HepG2 (cell line): ENCODE results near the gene CIAO3. TPM values are rescaled to one million over a fixed set of nuclear protein-coding genes. Genes with fewer than 3 reads are reported as not detected.

Experiments used
- AGO2 ChIP-seq: fragments of 200-400 bp; formaldehyde crosslinking; optimal IDR thresholded peaks from 2 replicates; pipeline ENCODE3; 2017; ENCODE audit warnings: mild to moderate bottlenecking, low read depth, low read length, moderate library complexity
- KLF15 ChIP-seq: sonication (generic); formaldehyde crosslinking; IDR thresholded peaks from 2 replicates; pipeline ENCODE4 v1.8.1; 2023; ENCODE audit warnings: borderline replicate concordance, mild to moderate bottlenecking, inconsistent platforms, missing genetic modification reagents, mixed read lengths
- PCBP2 ChIP-seq: fragments of 200-400 bp; formaldehyde crosslinking; optimal IDR thresholded peaks from 2 replicates; pipeline ENCODE3; 2018; ENCODE audit warnings: low read length, low read depth; ENCODE audit not compliant: poor library complexity, severe bottlenecking
- REPIN1 ChIP-seq: sonication (generic); formaldehyde crosslinking; IDR thresholded peaks from 2 replicates; pipeline ENCODE4 v1.8.0; 2022; ENCODE audit warnings: missing genetic modification reagents, low read depth, mild to moderate bottlenecking, borderline replicate concordance
- TCF7 ChIP-seq: sonication (generic); IDR thresholded peaks from 2 replicates; pipeline ENCODE4 v1.6.1; 2016; ENCODE audit warnings: antibody characterized with exemption, low read depth
- ZBTB43 ChIP-seq: sonication (generic); formaldehyde crosslinking; conservative IDR thresholded peaks from 2 replicates; pipeline ENCODE4 v1.4.0; 2020; ENCODE audit warnings: missing genetic modification reagents
- ZC3H13 ChIP-seq: sonication (generic); formaldehyde crosslinking; IDR thresholded peaks from 2 replicates; pipeline ENCODE4 v1.8.1; 2023; ENCODE audit warnings: mild to moderate bottlenecking, missing genetic modification reagents, moderate library complexity
- ZNF10 ChIP-seq: sonication (generic); formaldehyde crosslinking; IDR thresholded peaks from 2 replicates; pipeline ENCODE4 v1.4.0; 2020; ENCODE audit warnings: mild to moderate bottlenecking, low read depth, missing genetic modification reagents, borderline replicate concordance
- ZNF207 ChIP-seq: fragments of 450-650 bp; IDR thresholded peaks from 2 replicates; pipeline ENCODE4 v1.6.1; 2016; ENCODE audit warnings: antibody characterized with exemption, borderline replicate concordance
- ZNF383 ChIP-seq: sonication (generic); formaldehyde crosslinking; IDR thresholded peaks from 2 replicates; pipeline ENCODE4 v1.4.0; 2020; ENCODE audit warnings: missing genetic modification reagents, mild to moderate bottlenecking, borderline replicate concordance
- ZNF563 ChIP-seq: sonication (generic); formaldehyde crosslinking; IDR thresholded peaks from 2 replicates; pipeline ENCODE4 v1.8.0; 2022; ENCODE audit warnings: mild to moderate bottlenecking, moderate library complexity, missing genetic modification reagents
- ZNF841 ChIP-seq: sonication (generic); formaldehyde crosslinking; IDR thresholded peaks from 2 replicates; pipeline ENCODE4 v1.8.1; 2023; ENCODE audit warnings: missing genetic modification reagents, borderline replicate concordance
- ZSCAN25 ChIP-seq: sonication (generic); formaldehyde crosslinking; IDR thresholded peaks from 2 replicates; pipeline ENCODE4 v1.8.0; 2022; ENCODE audit warnings: mild to moderate bottlenecking, missing genetic modification reagents
- polyA plus RNA-seq, 8 experiments: library from polyadenylated mRNA; depleted of rRNA in 3 of 8; stranded (reverse) in 7 of 8; unstranded in 1 of 8; fragments of >200 nt; fragmentation: Illumina TruSeq in 4 of 8; extraction: Trizol in 4 of 8; gene quantifications; 2 replicates each; pipeline versions ENCODE4 v1.2.1 to v1.2.3, GENCODE V29; 2011 to 2016; ENCODE audit warnings: low read depth in 4 of 8, missing spikeins in 1 of 8, mixed read lengths in 1 of 8; ENCODE audit not compliant: insufficient read depth in 1 of 8
- total RNA-seq, 5 experiments: library from RNA; depleted of rRNA; stranded (reverse); fragments of >200 nt; fragmentation: Illumina TruSeq; extraction: Trizol; gene quantifications; 2 replicates each; pipeline ENCODE4 v1.2.3, GENCODE V29; 2016; ENCODE audit warnings: low read depth in 1 of 5
- TF ChIP-seq, protein P1 (sequence below): sonication (generic); formaldehyde crosslinking; IDR thresholded peaks from 2 replicates; pipeline ENCODE4 v1.8.0; 2022; ENCODE audit warnings: mild to moderate bottlenecking, missing genetic modification reagents; ENCODE audit not compliant: insufficient replicate concordance
- TF ChIP-seq, protein P2 (sequence below): sonication (generic); formaldehyde crosslinking; IDR thresholded peaks from 2 replicates; pipeline ENCODE4 v1.4.0; 2020; ENCODE audit warnings: mild to moderate bottlenecking, missing genetic modification reagents, borderline replicate concordance
- TF ChIP-seq, protein P3 (sequence below): sonication (generic); formaldehyde crosslinking; IDR thresholded peaks from 2 replicates; pipeline ENCODE4 v1.8.0; 2022; ENCODE audit warnings: missing genetic modification reagents, mild to moderate bottlenecking, moderate library complexity, borderline replicate concordance

CIAO3 gene
- total and polyA plus RNA-seq, 2 of the 13 experiments (the other 11 are each of a cell fraction or from before 2014, with no cell fraction given): 21.7 to 25.0 TPM

DNA sequence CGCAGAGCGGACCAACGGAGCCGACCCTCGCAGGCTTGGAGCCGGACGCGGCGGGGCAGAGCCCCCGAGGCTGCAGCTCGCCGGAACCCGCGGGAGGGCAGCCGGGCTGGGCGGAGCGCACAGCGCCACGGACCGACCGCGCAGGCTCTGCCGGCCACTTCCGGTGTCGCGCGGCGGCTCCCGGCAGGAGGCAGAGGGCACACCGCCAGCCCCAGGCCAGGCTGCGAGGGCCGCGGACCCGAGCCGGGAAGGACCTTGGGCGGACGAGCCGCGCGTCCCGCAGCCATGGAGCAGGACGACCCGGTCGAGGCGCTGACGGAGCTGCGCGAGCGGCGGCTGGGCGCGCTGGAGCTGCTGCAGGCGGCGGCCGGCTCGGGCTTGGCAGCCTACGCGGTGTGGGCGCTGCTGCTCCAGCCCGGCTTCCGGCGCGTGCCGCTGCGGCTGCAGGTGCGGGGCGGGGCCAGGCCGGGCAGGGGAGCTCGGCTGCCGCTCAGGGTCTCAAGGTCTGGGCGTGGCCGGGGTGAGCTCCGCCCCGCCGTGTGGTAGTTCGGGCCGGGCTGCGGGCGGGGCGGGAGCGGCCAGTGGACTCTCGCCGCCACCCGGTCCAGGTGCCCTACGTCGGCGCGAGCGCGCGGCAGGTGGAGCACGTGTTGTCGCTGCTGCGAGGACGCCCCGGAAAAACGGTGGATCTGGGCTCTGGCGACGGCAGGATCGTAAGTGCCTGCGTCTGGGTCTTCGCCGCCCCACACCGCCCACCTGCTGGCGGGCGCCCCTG, 19.6 kb downstream of the CIAO3 start, which contains the start of gene ANTKMT (continued):
- no peak for TF ChIP-seq ZNF207
- TF ChIP-seq ZNF383 (CRISPR knock-in tag): no peak
- TF ChIP-seq KLF15 (CRISPR knock-in tag): 0 out of 2 replicates have a peak, but pooled peaks have one; percentile 16
- TF ChIP-seq, protein P1, sequence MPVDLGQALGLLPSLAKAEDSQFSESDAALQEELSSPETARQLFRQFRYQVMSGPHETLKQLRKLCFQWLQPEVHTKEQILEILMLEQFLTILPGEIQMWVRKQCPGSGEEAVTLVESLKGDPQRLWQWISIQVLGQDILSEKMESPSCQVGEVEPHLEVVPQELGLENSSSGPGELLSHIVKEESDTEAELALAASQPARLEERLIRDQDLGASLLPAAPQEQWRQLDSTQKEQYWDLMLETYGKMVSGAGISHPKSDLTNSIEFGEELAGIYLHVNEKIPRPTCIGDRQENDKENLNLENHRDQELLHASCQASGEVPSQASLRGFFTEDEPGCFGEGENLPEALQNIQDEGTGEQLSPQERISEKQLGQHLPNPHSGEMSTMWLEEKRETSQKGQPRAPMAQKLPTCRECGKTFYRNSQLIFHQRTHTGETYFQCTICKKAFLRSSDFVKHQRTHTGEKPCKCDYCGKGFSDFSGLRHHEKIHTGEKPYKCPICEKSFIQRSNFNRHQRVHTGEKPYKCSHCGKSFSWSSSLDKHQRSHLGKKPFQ: peak; percentile 47
- TF ChIP-seq ZSCAN25 (CRISPR knock-in tag): peak; percentile 69; the same call in 1 of the 2 replicates
- TF ChIP-seq, protein P2, sequence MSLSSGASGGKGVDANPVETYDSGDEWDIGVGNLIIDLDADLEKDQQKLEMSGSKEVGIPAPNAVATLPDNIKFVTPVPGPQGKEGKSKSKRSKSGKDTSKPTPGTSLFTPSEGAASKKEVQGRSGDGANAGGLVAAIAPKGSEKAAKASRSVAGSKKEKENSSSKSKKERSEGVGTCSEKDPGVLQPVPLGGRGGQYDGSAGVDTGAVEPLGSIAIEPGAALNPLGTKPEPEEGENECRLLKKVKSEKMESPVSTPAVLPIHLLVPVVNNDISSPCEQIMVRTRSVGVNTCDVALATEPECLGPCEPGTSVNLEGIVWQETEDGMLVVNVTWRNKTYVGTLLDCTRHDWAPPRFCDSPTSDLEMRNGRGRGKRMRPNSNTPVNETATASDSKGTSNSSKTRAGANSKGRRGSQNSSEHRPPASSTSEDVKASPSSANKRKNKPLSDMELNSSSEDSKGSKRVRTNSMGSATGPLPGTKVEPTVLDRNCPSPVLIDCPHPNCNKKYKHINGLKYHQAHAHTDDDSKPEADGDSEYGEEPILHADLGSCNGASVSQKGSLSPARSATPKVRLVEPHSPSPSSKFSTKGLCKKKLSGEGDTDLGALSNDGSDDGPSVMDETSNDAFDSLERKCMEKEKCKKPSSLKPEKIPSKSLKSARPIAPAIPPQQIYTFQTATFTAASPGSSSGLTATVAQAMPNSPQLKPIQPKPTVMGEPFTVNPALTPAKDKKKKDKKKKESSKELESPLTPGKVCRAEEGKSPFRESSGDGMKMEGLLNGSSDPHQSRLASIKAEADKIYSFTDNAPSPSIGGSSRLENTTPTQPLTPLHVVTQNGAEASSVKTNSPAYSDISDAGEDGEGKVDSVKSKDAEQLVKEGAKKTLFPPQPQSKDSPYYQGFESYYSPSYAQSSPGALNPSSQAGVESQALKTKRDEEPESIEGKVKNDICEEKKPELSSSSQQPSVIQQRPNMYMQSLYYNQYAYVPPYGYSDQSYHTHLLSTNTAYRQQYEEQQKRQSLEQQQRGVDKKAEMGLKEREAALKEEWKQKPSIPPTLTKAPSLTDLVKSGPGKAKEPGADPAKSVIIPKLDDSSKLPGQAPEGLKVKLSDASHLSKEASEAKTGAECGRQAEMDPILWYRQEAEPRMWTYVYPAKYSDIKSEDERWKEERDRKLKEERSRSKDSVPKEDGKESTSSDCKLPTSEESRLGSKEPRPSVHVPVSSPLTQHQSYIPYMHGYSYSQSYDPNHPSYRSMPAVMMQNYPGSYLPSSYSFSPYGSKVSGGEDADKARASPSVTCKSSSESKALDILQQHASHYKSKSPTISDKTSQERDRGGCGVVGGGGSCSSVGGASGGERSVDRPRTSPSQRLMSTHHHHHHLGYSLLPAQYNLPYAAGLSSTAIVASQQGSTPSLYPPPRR (CRISPR knock-in tag): 0 out of 2 replicates have a peak, but pooled peaks have one; percentile 46
- TF ChIP-seq PCBP2: no peak
- no peak; the same call in 1 of the 2 replicates for TF ChIP-seq ZNF841 (CRISPR knock-in tag)
- peak; percentile 43; the same call in 1 of the 2 replicates for TF ChIP-seq ZBTB43
- no peak for TF ChIP-seq REPIN1 (CRISPR knock-in tag)
- TF ChIP-seq AGO2: peak; percentile 14
- TF ChIP-seq ZC3H13 (CRISPR knock-in tag): peak; percentile 75; the same call in 1 of the 2 replicates
- TF ChIP-seq TCF7: no peak
- peak; percentile 95 for TF ChIP-seq ZNF563 (CRISPR knock-in tag)
- TF ChIP-seq, protein P3, sequence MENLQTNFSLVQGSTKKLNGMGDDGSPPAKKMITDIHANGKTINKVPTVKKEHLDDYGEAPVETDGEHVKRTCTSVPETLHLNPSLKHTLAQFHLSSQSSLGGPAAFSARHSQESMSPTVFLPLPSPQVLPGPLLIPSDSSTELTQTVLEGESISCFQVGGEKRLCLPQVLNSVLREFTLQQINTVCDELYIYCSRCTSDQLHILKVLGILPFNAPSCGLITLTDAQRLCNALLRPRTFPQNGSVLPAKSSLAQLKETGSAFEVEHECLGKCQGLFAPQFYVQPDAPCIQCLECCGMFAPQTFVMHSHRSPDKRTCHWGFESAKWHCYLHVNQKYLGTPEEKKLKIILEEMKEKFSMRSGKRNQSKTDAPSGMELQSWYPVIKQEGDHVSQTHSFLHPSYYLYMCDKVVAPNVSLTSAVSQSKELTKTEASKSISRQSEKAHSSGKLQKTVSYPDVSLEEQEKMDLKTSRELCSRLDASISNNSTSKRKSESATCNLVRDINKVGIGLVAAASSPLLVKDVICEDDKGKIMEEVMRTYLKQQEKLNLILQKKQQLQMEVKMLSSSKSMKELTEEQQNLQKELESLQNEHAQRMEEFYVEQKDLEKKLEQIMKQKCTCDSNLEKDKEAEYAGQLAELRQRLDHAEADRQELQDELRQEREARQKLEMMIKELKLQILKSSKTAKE (CRISPR knock-in tag): no peak
- TF ChIP-seq ZNF10: no peak
